Type B pancreatic cell (in vitro differentiated cells): Measurements from ENCODE around the gene SERPINB2. TPM values are rescaled to one million over a fixed set of nuclear protein-coding genes. Genes with fewer than 3 reads are reported as not detected.
A peak's percentile ranks its signal among the peaks of the same experiment; 100 is the strongest.

ENCODE experiments used
- DNase-seq: peaks from one replicate; pipeline ENCODE4 v3.0.0; 2021; ENCODE audit warnings: mixed read lengths; ENCODE audit not compliant: unreplicated experiment; ENCODE audit errors: extremely low spot score
- H3K27ac Mint-ChIP-seq: 2 replicates; pipeline ENCODE4 v1.8.0; 2021; ENCODE audit warnings: mild to moderate bottlenecking, mixed read lengths
- H3K27me3 Mint-ChIP-seq: 2 replicates; pipeline ENCODE4 v1.8.0; 2021; ENCODE audit warnings: mixed read lengths
- H3K36me3 Mint-ChIP-seq: 2 replicates; pipeline ENCODE4 v1.8.0; 2021; ENCODE audit warnings: mixed read lengths
- H3K4me1 Mint-ChIP-seq: one replicate; pipeline ENCODE4 v1.8.0; 2021; ENCODE audit warnings: mixed read lengths; ENCODE audit not compliant: unreplicated experiment
- H3K4me3 Mint-ChIP-seq: 2 replicates; pipeline ENCODE4 v1.8.0; 2021; ENCODE audit warnings: mild to moderate bottlenecking, mixed read lengths
- H3K9me3 Mint-ChIP-seq: 2 replicates; pipeline ENCODE4 v1.8.0; 2021; ENCODE audit warnings: mixed read lengths
- total RNA-seq: library from RNA; stranded (reverse); gene quantifications from 2 replicates; pipeline ENCODE4 v1.2.1, GENCODE V29; 2021; ENCODE audit warnings: low replicate concordance
- TF ChIP-seq, protein P1 (sequence below): fragments of 200-600 bp; sonication (generic); conservative IDR thresholded peaks from 2 replicates; pipeline ENCODE4 v1.5.0; 2021; ENCODE audit warnings: antibody characterized with exemption, mild to moderate bottlenecking

The SERPINB2 gene
- total RNA-seq, 1 donor from 2014 or later: 45.2 TPM

- Mint-ChIP-seq H3K27ac (no peak overlapping the region), H3K4me1 (peaks cover 4% of the 10 kb centered on the region), H3K36me3 (peaks cover 7% of the 10 kb centered on the region), H3K4me3 (peak overlapping the region; percentile 80), H3K9me3 (peaks cover 3% of the 10 kb centered on the region), H3K27me3 (peaks cover 4% of the 10 kb centered on the region)
- no peak for DNase-seq
- TF ChIP-seq, protein P1, sequence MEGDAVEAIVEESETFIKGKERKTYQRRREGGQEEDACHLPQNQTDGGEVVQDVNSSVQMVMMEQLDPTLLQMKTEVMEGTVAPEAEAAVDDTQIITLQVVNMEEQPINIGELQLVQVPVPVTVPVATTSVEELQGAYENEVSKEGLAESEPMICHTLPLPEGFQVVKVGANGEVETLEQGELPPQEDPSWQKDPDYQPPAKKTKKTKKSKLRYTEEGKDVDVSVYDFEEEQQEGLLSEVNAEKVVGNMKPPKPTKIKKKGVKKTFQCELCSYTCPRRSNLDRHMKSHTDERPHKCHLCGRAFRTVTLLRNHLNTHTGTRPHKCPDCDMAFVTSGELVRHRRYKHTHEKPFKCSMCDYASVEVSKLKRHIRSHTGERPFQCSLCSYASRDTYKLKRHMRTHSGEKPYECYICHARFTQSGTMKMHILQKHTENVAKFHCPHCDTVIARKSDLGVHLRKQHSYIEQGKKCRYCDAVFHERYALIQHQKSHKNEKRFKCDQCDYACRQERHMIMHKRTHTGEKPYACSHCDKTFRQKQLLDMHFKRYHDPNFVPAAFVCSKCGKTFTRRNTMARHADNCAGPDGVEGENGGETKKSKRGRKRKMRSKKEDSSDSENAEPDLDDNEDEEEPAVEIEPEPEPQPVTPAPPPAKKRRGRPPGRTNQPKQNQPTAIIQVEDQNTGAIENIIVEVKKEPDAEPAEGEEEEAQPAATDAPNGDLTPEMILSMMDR: no peak
Observed at GRCh38 chr18:63888470-63889190, 1.1 kb downstream of the SERPINB2 start.

DNA sequence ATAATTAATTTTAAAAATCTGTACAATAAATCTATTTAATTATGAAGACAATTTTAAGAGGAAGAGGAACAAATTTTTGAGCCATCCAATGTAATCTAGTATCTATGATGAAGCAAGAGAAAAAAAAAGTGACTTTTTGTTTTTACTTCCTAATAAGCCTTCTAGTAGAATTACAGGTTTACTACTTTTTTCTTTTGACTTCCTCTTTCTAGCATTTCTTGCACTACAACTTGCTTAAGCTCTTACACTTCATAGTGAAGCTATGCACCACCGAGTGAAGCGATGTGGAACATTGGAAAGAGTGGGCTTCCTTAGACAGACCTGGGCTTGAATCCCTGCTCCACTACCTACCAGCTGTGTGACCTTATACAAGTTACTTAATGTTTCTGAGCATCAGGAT is 2.1 kb downstream of the SERPINB2 start:
- Mint-ChIP-seq H3K4me1 (peaks cover 4% of the 10 kb centered on the region), H3K9me3 (peaks cover 3% of the 10 kb centered on the region), H3K27me3 (peaks cover 4% of the 10 kb centered on the region), H3K36me3 (peaks cover 7% of the 10 kb centered on the region), H3K4me3 (peak overlapping the region; percentile 80), H3K27ac (peak overlapping the region; percentile 58)
- TF ChIP-seq, protein P1: no peak
- no peak for DNase-seq

- Mint-ChIP-seq H3K27ac (peak overlapping the region; percentile 58), H3K4me3 (peak overlapping the region; percentile 41), H3K4me1 (peaks cover 4% of the 10 kb centered on the region), H3K27me3 (peaks cover 7% of the 10 kb centered on the region), H3K36me3 (peaks cover 7% of the 10 kb centered on the region), H3K9me3 (peaks cover 3% of the 10 kb centered on the region)
- DNase-seq: no peak
- TF ChIP-seq, protein P1: no peak
Observed at GRCh38 chr18:63890237-63890949, 2.9 kb downstream of the SERPINB2 start.

GRCh38 chr18:63890950-63891304 is 3.4 kb downstream of the SERPINB2 start:
- Mint-ChIP-seq H3K4me1 (peaks cover 4% of the 10 kb centered on the region), H3K36me3 (peaks cover 7% of the 10 kb centered on the region), H3K27ac (peak overlapping the region; percentile 58), H3K9me3 (peaks cover under 1% of the 10 kb centered on the region), H3K4me3 (peak overlapping the region; percentile 41), H3K27me3 (peaks cover 8% of the 10 kb centered on the region)
- no peak for DNase-seq
- TF ChIP-seq, protein P1: no peak

DNA sequence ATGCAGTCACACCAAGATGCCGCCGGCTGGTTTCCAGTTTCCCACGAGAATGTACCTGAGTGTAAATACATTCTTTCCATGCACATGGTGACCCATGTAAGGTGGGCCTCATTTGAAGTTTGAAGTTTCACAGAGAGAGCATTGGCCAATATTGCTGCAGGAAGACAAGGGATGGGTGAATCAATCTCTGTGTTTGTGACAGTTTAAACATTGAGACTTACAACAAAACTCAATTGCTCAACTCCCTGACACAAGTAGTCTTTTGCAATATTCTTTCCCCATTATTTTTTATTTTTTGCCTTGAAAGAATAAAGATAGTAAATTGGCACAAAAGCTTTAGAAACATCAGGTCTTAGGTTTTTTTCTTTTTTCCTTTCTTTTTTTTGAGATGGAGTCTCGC is 5.1 kb downstream of the SERPINB2 start:
- Mint-ChIP-seq H3K36me3 (peaks cover 9% of the 10 kb centered on the region), H3K27ac (peak overlapping the region; percentile 14), H3K27me3 (peaks cover 8% of the 10 kb centered on the region), H3K4me1 (peaks cover 1% of the 10 kb centered on the region), H3K9me3 (no peaks in the 10 kb centered on the region), H3K4me3 (peak overlapping the region; percentile 13)
- no peak for DNase-seq
- TF ChIP-seq, protein P1: no peak
